COLO668 (cell line): ENCODE data around the gene CCDC198.

Experiments
- DNase-seq: peaks from one replicate; lab custom pipeline; 2025; ENCODE audit not compliant: unreplicated experiment; lab: John Stamatoyannopoulos, UW

Gene CCDC198

DNA sequence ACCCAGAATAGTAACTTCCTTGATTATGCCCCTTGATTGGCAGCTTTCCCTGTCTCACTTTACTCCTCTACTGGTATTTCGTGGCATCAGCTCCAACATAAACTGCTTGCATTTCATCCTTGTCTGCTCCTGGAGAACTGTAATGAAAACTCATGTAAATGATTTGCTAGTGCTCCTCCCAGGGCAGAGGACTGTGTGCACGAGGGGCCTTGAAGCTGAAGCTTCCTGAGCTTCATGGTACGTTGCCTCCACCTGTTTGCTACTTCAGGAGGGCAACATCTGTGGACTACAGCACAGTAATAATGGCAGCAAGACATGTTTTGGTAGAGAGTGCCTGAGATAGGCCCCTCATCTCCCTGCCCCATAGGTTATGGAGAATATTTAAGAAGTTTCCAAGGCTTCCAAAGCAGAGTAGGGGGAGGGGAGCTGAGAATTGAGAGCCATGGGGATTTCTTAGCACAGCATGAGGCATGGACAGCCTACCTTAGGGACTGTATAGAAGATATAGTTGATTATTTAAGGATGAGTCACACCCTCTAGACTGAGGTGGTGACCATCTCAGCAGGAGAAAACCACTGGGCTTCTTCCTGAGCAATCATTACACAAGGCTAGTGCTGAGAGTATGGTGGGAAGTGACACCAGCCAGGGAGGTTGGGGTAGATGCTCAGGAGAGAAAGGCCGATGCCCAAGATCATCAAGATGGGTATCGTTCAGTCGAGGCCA lies 29.5 kb downstream of the CCDC198 start:
- DNase-seq, result peak; percentile 27

DNA sequence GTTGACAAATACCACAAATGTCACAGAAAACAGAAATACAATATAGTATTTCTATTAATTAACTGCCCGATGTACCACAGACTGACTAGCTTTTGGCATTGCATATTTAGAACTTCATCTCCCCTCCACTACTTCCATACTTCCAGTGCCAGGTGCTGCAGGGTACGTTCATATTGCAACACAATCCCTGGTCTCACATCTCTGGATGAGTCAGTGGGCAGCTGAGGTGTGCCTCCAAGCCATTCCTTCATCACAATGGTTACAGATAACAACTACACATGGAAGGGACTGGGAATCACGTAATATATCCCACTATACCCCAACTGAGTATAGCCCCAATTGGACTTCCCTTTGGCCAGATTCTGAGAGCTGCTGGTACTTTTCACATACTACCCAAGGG lies 31.1 kb downstream of the CCDC198 start:
- DNase-seq, result no peak

- no peak for DNase-seq
Measured at GRCh38 chr14:57461777-57462320, 31.8 kb downstream of the CCDC198 start.

DNA sequence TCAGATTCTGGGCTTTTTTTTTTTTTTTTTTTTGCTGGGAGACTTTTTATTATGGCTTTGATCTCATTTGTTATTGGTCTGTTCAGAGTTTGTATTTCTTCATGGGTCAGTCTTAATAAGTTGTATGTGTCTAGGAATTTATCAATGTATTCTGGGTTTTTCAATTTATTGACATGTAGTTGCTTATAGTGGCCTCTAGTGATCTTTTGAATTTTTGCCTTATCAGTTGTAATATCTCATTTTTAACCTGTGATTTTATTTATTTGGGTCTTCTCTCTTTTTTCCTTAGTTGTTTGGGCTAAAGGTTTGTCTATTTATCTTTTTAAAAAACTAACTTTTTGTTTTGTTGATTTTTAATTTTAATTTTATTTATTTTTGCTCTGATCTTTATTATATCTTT lies 57.7 kb downstream of the CCDC198 start:
- no peak for DNase-seq

GRCh38 chr14:57420986-57421385 lies 72.7 kb downstream of the CCDC198 start:
- DNase-seq, result no peak

DNA sequence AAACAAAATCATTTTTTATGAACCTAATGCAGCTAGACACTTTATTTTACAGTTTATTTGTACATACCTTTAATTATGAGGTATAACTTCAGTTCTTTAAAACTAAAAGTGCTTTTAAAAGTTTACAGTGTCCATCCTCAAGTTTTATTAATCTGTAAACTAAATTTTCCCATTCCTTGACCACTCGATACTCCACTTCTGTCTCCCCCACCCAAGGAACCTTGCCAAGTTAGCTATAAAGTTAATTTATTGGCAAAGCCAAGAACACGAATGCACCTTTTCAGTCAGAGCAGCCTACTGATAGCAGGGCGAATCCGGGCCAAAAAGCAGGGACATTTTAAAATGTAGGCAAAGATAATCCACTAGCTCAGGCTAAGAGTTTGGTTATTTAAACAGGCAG lies 73.6 kb downstream of the CCDC198 start:
- DNase-seq, result no peak
